Nephron progenitor cell (in vitro differentiated cells): Measurements from ENCODE around the gene UGT1A1.

Experiments
- DNase-seq: peaks from one replicate; pipeline ENCODE4 v3.0.0; 2021
- H3K27ac Mint-ChIP-seq: 2 replicates; pipeline ENCODE4 v1.8.0; 2021; ENCODE audit warnings: mild to moderate bottlenecking, moderate library complexity, mixed read lengths
- H3K27me3 Mint-ChIP-seq: 2 replicates; pipeline ENCODE4 v1.8.0; 2021; ENCODE audit warnings: mild to moderate bottlenecking, low read depth, mixed read lengths; ENCODE audit not compliant: poor library complexity
- H3K36me3 Mint-ChIP-seq: 2 replicates; pipeline ENCODE4 v1.8.0; 2021; ENCODE audit warnings: low read depth, mixed read lengths
- H3K4me1 Mint-ChIP-seq: 2 replicates; pipeline ENCODE4 v1.8.0; 2021; ENCODE audit warnings: mixed read lengths
- H3K4me3 Mint-ChIP-seq: 2 replicates; pipeline ENCODE4 v1.8.0; 2021; ENCODE audit warnings: mild to moderate bottlenecking, moderate library complexity, mixed read lengths
- H3K9me3 Mint-ChIP-seq: 2 replicates; pipeline ENCODE4 v1.8.0; 2021; ENCODE audit warnings: mild to moderate bottlenecking, moderate library complexity, mixed read lengths
- CTCF ChIP-seq: fragments of 200-600 bp; sonication (generic); IDR thresholded peaks from 2 replicates; pipeline ENCODE4 v1.5.0; 2021; ENCODE audit warnings: antibody characterized with exemption

Gene UGT1A1

GRCh38 chr2:233815861-233816260 is 55.8 kb downstream of the UGT1A1 start:
- H3K36me3 Mint-ChIP-seq, result no peaks in the 10 kb centered on the region
- no peaks in the 10 kb centered on the region for H3K9me3 Mint-ChIP-seq
- DNase-seq, result no peak
- H3K27ac Mint-ChIP-seq, result no peak overlapping the region
- H3K27me3 Mint-ChIP-seq, result peaks cover 22% of the 10 kb centered on the region
- H3K4me1 Mint-ChIP-seq, result peaks cover 25% of the 10 kb centered on the region
- no peak for TF ChIP-seq CTCF
- no peak overlapping the region for H3K4me3 Mint-ChIP-seq

GRCh38 chr2:233816334-233816733 is 56.3 kb downstream of the UGT1A1 start:
- H3K27ac Mint-ChIP-seq, result peak overlapping the region; percentile 76
- no peak for DNase-seq
- no peak overlapping the region for H3K4me3 Mint-ChIP-seq
- H3K4me1 Mint-ChIP-seq, result peaks cover 25% of the 10 kb centered on the region
- H3K27me3 Mint-ChIP-seq, result peaks cover 27% of the 10 kb centered on the region
- no peaks in the 10 kb centered on the region for H3K36me3 Mint-ChIP-seq
- TF ChIP-seq CTCF, result no peak
- H3K9me3 Mint-ChIP-seq, result no peaks in the 10 kb centered on the region

GRCh38 chr2:233816771-233817170 is 56.7 kb downstream of the UGT1A1 start:
- Mint-ChIP-seq H3K4me3 (no peak overlapping the region), H3K9me3 (no peaks in the 10 kb centered on the region), H3K27ac (peak overlapping the region; percentile 76), H3K4me1 (peaks cover 25% of the 10 kb centered on the region), H3K36me3 (no peaks in the 10 kb centered on the region), H3K27me3 (peaks cover 31% of the 10 kb centered on the region)
- no peak for DNase-seq
- no peak for TF ChIP-seq CTCF

DNA sequence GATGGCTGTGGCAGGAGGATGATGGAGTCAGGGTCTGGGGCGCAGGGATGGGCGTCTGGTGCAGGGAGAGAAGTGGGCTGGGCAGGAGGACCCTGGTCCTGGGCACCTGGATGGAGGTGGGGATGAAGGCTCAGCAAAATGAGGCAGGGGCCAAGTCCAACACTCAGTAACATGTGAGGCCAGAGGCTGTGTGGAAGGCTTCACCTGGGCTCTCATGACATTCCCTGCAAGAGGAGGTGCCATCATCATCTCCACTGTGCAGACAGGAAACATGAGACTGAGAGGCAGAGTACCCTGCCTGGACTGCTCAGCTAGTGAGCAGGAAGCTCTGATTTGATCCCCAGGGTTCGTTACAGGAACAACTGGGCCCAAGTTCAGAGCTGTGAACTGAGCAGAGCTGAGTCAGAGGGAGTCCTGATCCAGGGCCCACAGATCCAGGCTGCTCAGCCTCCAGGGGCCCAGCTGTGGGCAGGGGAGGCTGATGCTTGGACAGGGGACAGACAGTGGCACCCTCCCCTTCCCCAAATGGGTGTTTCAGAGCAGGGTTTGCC is 57.4 kb downstream of the UGT1A1 start:
- no peak overlapping the region for H3K4me3 Mint-ChIP-seq
- peaks cover 31% of the 10 kb centered on the region for H3K27me3 Mint-ChIP-seq
- peaks cover 25% of the 10 kb centered on the region for H3K4me1 Mint-ChIP-seq
- no peaks in the 10 kb centered on the region for H3K36me3 Mint-ChIP-seq
- no peak for DNase-seq
- TF ChIP-seq CTCF, result no peak
- no peak overlapping the region for H3K27ac Mint-ChIP-seq
- no peaks in the 10 kb centered on the region for H3K9me3 Mint-ChIP-seq

DNA sequence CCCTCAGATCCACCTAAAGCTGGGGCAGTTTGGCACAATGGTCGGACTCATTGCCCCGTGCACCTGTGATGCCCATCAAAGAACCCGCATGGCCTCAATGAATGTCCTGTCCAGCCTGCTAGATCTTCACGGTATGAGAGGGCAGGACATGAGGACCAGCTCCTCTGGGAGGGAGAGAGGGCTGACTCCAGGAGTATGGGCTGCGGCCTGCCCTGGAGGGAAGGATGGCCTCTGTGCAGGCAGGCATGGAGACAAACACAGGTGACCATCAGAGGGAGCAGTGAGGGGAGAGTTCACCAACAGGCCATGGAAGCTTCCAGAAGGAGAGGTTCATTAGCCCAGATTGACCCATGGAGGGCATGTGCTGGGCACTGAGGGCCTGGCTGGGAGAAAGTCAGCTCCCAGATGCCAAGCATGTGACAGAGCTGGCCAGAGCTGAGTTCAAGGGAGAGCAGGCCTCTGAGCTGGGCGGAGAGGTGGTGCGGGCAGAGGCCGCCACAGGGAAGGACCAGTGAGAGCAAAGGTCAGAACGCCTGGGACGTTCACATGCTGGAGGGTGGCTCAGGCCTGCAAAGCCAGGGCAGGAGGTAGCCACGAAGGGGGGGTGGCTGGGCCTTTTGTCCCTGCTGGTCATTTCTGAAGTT is 58.0 kb downstream of the UGT1A1 start:
- no peak overlapping the region for H3K27ac Mint-ChIP-seq
- TF ChIP-seq CTCF, result no peak
- no peak overlapping the region for H3K4me3 Mint-ChIP-seq
- peaks cover 28% of the 10 kb centered on the region for H3K27me3 Mint-ChIP-seq
- peaks cover 25% of the 10 kb centered on the region for H3K4me1 Mint-ChIP-seq
- H3K9me3 Mint-ChIP-seq, result no peaks in the 10 kb centered on the region
- no peaks in the 10 kb centered on the region for H3K36me3 Mint-ChIP-seq
- DNase-seq, result no peak
